Psoas muscle (tissue), 8 donors: ENCODE data around the gene NDST1. TPM values are rescaled to one million over a fixed set of nuclear protein-coding genes. Genes with fewer than 3 reads are reported as not detected.

Experiments used
- ATAC-seq, 4 donors: fragments of 200-7000 bp; cut with Tn5 transposase; one replicate each; pipeline ENCODE4 v1.9.1; 2020; ENCODE audit warnings: moderate library complexity in 3 of 4, mild to moderate bottlenecking in 2 of 4
- DNase-seq, 2 donors: peaks; one replicate each; pipeline ENCODE4 v3.0.0-alpha.2; 2020
- H3K27ac ChIP-seq: fragments of 200-600 bp; one replicate; pipeline ENCODE4 v1.8.0; 2022
- H3K27me3 ChIP-seq, 3 donors: fragments of 200-600 bp in 1 of 3; one replicate each; pipeline versions ENCODE4 v1.6.1 to v1.8.0; 2013 to 2022; ENCODE audit warnings: low read length in 2 of 3, mild to moderate bottlenecking in 2 of 3, moderate library complexity in 1 of 3; ENCODE audit not compliant: insufficient read depth in 3 of 3
- H3K36me3 ChIP-seq, 2 donors: fragments of 200-600 bp in 1 of 2; one replicate each; pipeline versions ENCODE4 v1.6.1 to v1.8.0; 2013 to 2022; ENCODE audit warnings: low read depth in 1 of 2, mild to moderate bottlenecking in 1 of 2, moderate library complexity in 1 of 2; ENCODE audit not compliant: insufficient read depth in 1 of 2
- H3K4me1 ChIP-seq: fragments of 200-600 bp; one replicate; pipeline ENCODE4 v1.8.0; 2022
- H3K4me3 ChIP-seq: fragments of 200-600 bp; one replicate; pipeline ENCODE4 v1.8.0; 2022; ENCODE audit warnings: mild to moderate bottlenecking
- H3K9me3 ChIP-seq: fragments of 200-600 bp; one replicate; pipeline ENCODE4 v1.8.0; 2022
- CTCF ChIP-seq: fragments of 200-600 bp; IDR thresholded peaks from one replicate; pipeline ENCODE4 v1.8.0; 2022; ENCODE audit warnings: antibody characterized with exemption
- WGBS, 3 donors: extraction: QIAGEN DNeasy Blood & Tissue Kit; methylation state at CpG; one replicate each; pipeline versions ENCODE4 v1.1.6 to v1.1.7; 2013; 5-methylcytosine and 5-hydroxymethylcytosine counted together
- intact Hi-C, 2 donors: fragments of 100-400 bp; cut with DNase I; formaldehyde crosslinking; loops; one replicate each; pipeline versions ENCODE4 v1.11.0 to v1.14.2; 2022
- polyA plus RNA-seq, 3 donors: library from polyadenylated mRNA; stranded (reverse); fragments of 200-250 nt; gene quantifications; one replicate each; pipeline ENCODE4 v1.2.3, GENCODE V29; 2013
- total RNA-seq, 4 donors: library from RNA; stranded (reverse); fragmentation: NEBNext Ultra II Directional in 2 of 4; extraction: Animal tissue kit (Norgen Biotek cat#: 25700) in 2 of 4; gene quantifications; one replicate each; pipeline versions ENCODE4 v1.2.1 to v1.2.4, GENCODE V29; 2021 to 2023
- donor health status: healthy with polysubstance abuse.
- donor health status: DM: no; HTN: no; CAD: no; lungs with moderate emphysema.
- donor health status: Bipolar disorder and iron deficiency.
- donor health status: healthy.
- donor health status: DM: yes; HTN: yes; CAD: no.
- donor health status: DM: no; HTN: no; CAD: no.
- donor health status: DM: no; HTN: no; CAD: no.
- donor health status: DM: yes; HTN: yes; CAD: no.

NDST1 gene
- total and polyA plus RNA-seq, 7 donors = 11.0 to 40.2 (median 30.1) TPM

GRCh38 chr5:150521939-150522503 lies 14.1 kb downstream of the NDST1 start:
- DNase-seq (no peak), ATAC-seq (no peak)
- H3K27ac ChIP-seq = peak overlapping the region; percentile 5
- peaks cover 2 to 16% of the 10 kb centered on the region in 2 donors for H3K36me3 ChIP-seq
- no peaks in the 10 kb centered on the region for H3K27me3 ChIP-seq
- H3K4me1 ChIP-seq = peaks cover 83% of the 10 kb centered on the region
- WGBS, 3 donors = 88 to 95% (median 91%) methylated on average over 11 of the region's 11 CpGs
- no peak for TF ChIP-seq CTCF
- H3K4me3 ChIP-seq = no peak overlapping the region
- intact Hi-C loops = loop anchor here (5.0 kb wide), 1 partner anchor 35 kb away; no protein-coding TSS in a partner anchor
- H3K9me3 ChIP-seq = no peaks in the 10 kb centered on the region

GRCh38 chr5:150522504-150523414 lies 14.8 kb downstream of the NDST1 start:
- intact Hi-C loops = loop anchor here (1.0 to 5.0 kb wide), 2 partner anchors 35 to 63 kb away; no protein-coding TSS in a partner anchor
- ATAC-seq = peak in 2 of 4 donors; percentile 57 to 67
- TF ChIP-seq CTCF = no peak
- Histone ChIP-seq H3K9me3 (no peaks in the 10 kb centered on the region), H3K27me3 (no peaks in the 10 kb centered on the region), H3K4me1 (peaks cover 83% of the 10 kb centered on the region), H3K27ac (peak overlapping the region; percentile 5), H3K36me3 (peaks cover 2 to 24% of the 10 kb centered on the region in 2 donors), H3K4me3 (no peak overlapping the region)
- no peak for DNase-seq
- WGBS, 3 donors = 32 to 55% (median 38%) methylated on average over 13 to 14 of the region's 14 CpGs

- Histone ChIP-seq H3K9me3 (no peaks in the 10 kb centered on the region), H3K27me3 (no peaks in the 10 kb centered on the region), H3K4me1 (peaks cover 77% of the 10 kb centered on the region), H3K36me3 (peaks cover 2 to 33% of the 10 kb centered on the region in 2 donors), H3K27ac (peak overlapping the region; percentile 5), H3K4me3 (no peak overlapping the region)
- no peak for DNase-seq
- peak; percentile 35 to 77 (median 52) for ATAC-seq
- intact Hi-C loops = loop anchor here (1.0 to 5.0 kb wide), 2 partner anchors 36 to 64 kb away; no protein-coding TSS in a partner anchor
- TF ChIP-seq CTCF = peak; percentile 59
- WGBS, 3 donors = 68 to 75% (median 70%) methylated on average over 12 of the region's 12 CpGs
Observed at GRCh38 chr5:150523472-150524350, 15.8 kb downstream of the NDST1 start.

GRCh38 chr5:150525163-150525562 lies 17.2 kb downstream of the NDST1 start:
- intact Hi-C loops = loop anchor here in 1 of 2 donors (5.0 kb wide), 1 partner anchor 68 kb away; no protein-coding TSS in a partner anchor
- peaks cover 78% of the 10 kb centered on the region for H3K4me1 ChIP-seq
- no peaks in the 10 kb centered on the region for H3K27me3 ChIP-seq
- H3K9me3 ChIP-seq = no peaks in the 10 kb centered on the region
- ATAC-seq (peak; percentile 83 to 95 (median 86)), DNase-seq (peak; percentile 59 to 83)
- H3K36me3 ChIP-seq = peaks cover 2 to 36% of the 10 kb centered on the region in 2 donors
- TF ChIP-seq CTCF = no peak
- H3K27ac ChIP-seq = peak overlapping the region; percentile 81
- WGBS, 3 donors = 21 to 32% (median 22%) methylated on average over 8 of the region's 8 CpGs
- no peak overlapping the region for H3K4me3 ChIP-seq
